Stimulated activated CD8-positive, alpha-beta memory T cell treated with anti-CD3 and anti-CD28 coated beads, Interleukin-4, amount 100 ng/mL, for 1 hour (primary cell): ENCODE measurements around the gene TMEM86A.
A peak's percentile ranks its signal among the peaks of the same experiment; 100 is the strongest.
"Not testable (repeated sequence)": the region's sequence is repeated elsewhere in the genome, so short reads cannot be mapped to it uniquely, and the experiment has no call there.

Source experiments
- DNase-seq, 2 donors: peaks; one replicate each; pipeline ENCODE4 v3.0.0-alpha.2; 2020; ENCODE audit warnings: low read depth in 2 of 2, low spot score in 1 of 2

TMEM86A gene, protein sequence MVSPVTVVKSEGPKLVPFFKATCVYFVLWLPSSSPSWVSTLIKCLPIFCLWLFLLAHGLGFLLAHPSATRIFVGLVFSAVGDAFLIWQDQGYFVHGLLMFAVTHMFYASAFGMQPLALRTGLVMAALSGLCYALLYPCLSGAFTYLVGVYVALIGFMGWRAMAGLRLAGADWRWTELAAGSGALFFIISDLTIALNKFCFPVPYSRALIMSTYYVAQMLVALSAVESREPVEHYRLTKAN

DNA sequence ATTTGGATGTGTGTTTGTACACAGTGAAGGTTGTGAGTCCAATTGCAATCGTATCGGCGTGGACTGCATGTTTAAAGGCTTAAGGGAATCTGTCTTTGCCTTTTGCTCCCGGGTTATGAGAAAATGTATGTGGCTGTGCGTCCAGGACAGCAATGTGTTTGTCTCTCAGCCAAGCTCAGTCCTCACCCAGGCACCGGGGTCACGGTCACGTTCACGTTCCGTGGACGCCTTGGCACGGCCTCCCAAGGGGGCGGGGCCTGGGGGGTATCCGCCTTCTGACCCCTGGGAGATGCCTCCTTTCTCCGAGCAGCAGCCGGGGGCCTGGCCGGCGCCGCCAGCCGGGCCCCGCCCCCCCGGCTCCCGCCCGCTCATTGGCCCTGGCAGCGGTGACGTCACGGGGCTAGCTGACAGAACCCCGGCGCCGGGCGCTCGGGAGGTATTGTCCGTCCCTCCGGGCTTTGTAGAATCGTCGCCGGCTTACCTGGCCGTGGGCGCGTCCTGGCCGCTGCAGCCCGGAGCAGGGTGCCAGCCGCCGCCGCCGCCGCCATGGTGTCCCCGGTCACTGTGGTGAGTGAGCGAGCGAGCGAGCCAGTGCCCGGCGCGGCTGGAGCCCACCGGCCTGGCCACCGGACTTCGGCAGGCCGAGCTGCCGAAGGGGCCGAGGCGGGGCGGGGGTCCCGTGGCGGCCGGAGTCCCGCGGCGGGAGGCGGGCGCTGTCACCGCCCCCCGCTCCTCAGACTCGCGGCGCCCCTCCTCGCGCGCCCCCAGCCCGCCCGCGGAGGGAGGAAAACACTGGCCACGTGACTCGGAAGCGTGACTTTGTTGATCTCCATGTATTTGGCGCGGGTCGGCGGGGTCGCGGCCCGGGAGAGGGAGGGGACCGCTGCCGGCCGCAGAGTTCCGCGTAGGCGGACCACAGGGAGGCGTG is at the start of gene TMEM86A:
TMEM86A (plus strand) TSS at position 439 of the 928 bp plus-strand sequence; CDS start at position 547, 108 bp downstream.
- peak; percentile 73 to 86 for DNase-seq

DNA sequence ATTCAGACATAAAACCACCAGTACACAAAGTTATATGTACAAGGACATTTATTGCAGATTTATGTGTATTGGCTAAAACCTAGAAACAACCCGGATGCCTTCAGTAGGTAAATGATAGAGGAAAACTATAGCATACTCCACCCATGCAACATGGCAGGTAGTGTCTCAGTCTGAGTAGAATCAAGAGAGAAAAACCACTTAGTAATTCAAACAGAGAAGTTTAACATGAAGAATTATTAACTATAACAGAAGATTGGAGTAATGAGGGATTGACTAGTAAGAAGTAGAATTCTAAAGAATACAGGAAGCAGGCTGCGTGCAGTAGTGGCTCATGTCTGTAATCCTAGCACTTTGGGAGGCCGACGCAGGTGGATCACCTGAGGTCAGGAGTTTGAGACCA is 48.2 kb upstream of the TMEM86A start:
- DNase-seq: no peak

DNA sequence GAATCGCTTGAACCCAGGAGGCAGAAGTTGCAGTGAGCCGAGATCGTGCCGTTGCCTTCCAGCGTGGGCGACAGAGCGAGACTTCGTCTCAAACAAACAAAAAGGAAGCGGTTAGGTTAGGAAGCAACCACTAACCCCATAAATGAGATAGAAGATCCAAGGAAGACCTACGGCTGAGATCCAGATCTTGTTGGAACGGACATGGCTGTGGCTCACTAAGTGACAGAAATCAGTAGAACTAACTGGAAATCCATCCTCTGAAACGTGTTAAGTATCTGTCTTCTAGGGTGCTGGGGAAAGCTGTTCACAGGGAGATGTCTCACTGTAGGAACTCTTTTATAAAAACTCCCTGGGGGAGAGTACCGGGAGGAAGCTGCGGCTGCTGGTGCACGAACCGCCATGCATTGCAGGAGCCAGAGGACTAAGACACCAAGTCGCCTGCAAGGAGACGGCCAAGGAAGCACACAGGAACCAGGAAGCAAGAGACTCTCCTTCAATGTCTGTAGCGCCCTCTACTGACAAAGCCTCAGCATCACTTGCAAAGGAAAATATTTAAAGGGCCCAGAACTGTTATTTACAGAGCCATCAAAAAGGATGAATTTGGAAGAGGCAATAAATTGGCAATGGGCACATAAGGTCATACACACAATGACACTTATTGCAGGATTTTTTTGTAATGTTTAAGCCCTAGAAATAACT is 47.6 kb upstream of the TMEM86A start:
- DNase-seq: no peak

DNA sequence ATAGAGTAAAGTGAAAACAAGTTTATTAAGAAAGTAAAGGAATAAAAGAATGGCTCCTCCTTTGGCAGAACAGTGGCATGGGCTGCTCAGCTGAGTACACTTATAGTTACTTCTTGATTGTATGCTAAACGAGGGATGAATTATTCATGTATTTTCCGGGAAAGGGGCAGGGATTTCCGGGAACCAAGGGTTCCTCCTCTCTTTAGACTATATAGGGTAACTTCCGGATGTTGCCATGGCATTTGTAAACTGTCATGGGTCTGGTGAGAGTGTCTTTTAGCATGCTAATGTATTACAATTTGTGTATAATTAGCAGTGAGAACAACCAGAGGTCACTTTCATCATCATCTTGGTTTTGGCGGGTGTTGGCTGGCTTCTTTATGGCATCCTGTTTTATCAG is 40.9 kb upstream of the TMEM86A start:
- no peak for DNase-seq

DNA sequence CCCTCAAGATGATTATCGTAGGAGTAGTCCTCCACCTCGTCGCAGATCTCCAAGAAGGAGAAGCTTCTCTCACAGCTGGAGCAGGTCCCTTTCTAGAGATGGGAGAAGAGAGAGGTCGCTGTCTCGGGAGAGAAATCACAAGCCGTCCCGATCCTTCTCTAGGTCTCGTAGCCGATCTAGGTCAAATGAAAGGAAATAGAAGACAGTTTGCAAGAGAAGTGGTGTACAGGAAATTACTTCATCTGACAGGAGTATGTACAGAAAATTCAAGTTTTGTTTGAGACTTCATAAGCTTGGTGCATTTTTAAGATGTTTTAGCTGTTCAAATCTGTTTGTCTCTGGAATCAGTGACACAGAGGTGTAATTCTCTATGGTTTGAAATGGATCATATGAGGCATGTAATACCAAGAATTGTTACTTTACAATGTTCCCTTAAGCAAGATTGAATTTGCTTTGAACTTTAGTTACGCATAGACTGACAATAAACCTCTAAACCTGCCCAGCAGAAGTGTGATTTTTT is 33.2 kb upstream of the TMEM86A start:
- not testable (repeated sequence) for DNase-seq

DNA sequence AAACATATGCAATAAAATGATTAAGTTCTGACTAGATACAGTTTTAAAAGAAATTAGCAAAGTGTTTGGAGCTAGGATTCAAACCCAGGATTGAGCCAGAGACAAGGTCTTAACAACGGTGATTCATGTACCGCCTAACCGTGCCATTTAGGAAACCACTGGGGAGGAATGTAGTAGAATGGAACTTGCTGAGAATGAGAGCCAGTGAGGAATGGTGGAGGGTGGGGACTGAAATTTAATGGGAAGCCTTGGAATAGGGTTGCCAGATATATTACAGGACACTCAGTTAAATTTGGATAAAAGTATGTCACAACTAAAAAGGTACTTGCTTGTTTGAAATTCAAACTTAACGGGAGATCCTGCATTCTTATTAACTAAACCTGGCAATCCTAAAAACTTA is 30.4 kb upstream of the TMEM86A start:
- DNase-seq: no peak

DNA sequence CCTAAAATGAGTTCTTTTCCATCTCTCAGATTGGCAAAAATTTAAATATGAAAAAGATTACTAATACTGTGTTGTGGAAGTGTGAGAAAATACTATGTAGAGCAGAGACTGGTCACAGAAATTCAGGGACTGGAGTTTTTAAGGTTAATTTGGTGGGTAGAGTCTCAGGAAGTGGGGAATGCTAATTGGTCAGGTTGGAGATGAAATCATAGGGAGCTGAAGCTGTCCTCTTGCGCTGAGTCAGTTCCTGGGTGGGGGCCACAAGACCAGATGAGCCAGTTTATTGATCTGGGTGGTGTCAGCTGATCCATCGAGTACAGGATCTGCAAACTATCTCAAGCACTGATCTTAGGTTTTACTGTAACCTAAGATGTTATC is 29.4 kb upstream of the TMEM86A start:
- no peak for DNase-seq

- no peak for DNase-seq
Observed at GRCh38 chr11:18669711-18670110, 28.9 kb upstream of the TMEM86A start.

- DNase-seq: no peak
Observed at GRCh38 chr11:18671246-18671645, 27.3 kb upstream of the TMEM86A start.

- DNase-seq: peak in 1 of 2 donors; percentile 9
Observed at GRCh38 chr11:18672209-18672608, 26.4 kb upstream of the TMEM86A start.

DNA sequence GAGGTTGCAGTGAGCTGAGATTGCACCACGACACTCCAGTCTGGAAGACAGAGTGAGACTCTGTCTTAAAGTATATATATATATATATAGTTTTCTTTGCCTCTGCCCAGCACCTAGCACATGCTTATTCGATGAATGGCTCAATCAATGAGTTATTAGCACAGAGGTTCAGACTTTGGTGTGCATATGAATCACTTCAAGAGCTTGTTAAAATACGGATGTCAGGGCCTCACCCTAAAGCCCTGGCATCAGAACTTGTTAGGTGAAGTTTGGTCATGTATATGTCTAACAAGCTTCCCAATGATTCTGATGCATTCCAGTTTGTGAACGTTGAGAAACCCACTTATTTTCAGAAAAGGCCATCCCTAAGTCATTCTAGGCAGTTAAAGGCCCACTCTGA is 21.8 kb upstream of the TMEM86A start:
- no peak for DNase-seq

GRCh38 chr11:18677560-18677959 is 21.0 kb upstream of the TMEM86A start:
- no peak for DNase-seq

DNA sequence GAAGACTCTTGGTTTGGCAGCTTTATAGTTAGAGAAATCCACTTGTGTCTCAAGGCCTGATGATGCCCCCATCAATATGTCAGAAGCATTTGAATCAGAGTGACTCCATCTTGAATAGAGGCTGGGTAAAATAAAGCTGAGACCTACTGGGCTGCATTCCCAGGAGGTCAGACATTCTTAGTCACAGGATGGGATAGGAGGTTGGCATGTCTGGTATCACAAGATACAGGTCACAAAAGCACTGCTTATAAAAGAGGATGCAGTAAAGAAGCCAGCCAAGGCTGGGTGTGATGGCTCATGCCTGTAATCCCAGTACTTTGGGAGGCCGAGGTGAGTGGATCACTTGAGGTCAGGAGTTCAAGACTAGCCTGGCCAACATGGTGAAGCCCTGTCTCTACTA is 16.6 kb upstream of the TMEM86A start:
- DNase-seq: not testable (repeated sequence)

DNA sequence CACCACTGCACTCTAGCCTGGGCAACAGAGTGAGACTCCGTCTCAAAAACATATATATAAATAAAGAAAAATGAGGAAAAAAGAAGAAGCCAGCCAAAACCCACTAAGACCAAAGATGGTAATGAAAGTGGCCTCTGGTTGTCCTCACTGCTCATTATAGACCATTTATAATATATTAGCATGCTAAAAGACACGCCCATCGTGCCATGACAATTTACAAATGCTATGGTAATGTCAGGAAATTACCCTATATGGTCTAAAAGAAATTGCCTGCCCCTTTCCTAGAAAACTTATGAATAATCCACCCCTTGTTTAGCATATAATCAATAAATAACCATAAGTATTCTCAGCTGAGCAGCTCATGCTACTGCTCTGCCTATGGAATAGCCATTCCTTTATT is 16.1 kb upstream of the TMEM86A start:
- DNase-seq: no peak

- DNase-seq: no peak
Observed at GRCh38 chr11:18684267-18684666, 14.3 kb upstream of the TMEM86A start.

GRCh38 chr11:18691467-18692140 is 7.0 kb upstream of the TMEM86A start:
- not testable (repeated sequence) for DNase-seq

GRCh38 chr11:18692941-18693760 is 5.4 kb upstream of the TMEM86A start:
- no peak for DNase-seq

DNA sequence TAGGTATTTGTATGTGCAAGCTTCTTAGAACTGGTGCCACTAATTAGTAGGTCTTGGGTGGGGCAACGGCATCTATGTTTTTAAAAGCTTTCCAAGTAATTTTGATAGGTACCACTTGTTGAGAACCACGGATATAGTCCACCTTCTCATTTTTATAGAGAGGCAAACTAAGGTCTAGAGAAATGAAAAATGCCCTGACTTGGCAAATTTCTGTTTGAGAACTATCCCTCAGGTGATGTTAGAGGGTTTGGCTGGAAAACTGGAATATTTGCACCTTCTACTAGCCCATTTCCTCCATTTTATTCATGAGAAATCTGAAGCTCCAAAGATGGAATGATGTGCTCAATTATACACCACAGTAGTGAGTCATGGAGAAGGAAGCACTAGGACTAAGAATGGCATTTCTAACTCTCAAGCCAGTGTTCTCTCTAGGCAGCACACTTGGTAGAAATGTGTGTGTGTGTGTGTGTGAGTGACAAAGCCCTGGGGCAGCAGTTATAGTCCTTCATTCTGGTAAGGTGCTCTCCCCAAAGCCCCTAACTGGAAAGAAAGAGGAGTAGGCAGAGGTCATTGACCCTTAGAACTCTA is 1.8 kb upstream of the TMEM86A start:
- DNase-seq: no peak

- DNase-seq: no peak
Observed at GRCh38 chr11:18697576-18697975, 1.0 kb upstream of the TMEM86A start.

- no peak for DNase-seq
Observed at GRCh38 chr11:18699269-18699596, 654 bp downstream of the TMEM86A start.
